DOHH2 (cell line): ENCODE results near the gene PLA2G4A.

Source experiments
- EZH2phosphoT487 ChIP-seq: fragments of 200-600 bp; sonication (generic); IDR thresholded peaks from 2 replicates; pipeline ENCODE4 v1.6.1; 2017; ENCODE audit warnings: borderline replicate concordance, mild to moderate bottlenecking, antibody characterized with exemption, low read length, moderate library complexity, mixed read lengths
- TF ChIP-seq, protein P1 (sequence below): fragments of 200-600 bp; sonication (generic); IDR thresholded peaks from one replicate; pipeline ENCODE4 v1.5.1; 2014; ENCODE audit warnings: antibody characterized with exemption, mild to moderate bottlenecking, low read depth, low read length; ENCODE audit not compliant: poor library complexity, severe bottlenecking

DNA sequence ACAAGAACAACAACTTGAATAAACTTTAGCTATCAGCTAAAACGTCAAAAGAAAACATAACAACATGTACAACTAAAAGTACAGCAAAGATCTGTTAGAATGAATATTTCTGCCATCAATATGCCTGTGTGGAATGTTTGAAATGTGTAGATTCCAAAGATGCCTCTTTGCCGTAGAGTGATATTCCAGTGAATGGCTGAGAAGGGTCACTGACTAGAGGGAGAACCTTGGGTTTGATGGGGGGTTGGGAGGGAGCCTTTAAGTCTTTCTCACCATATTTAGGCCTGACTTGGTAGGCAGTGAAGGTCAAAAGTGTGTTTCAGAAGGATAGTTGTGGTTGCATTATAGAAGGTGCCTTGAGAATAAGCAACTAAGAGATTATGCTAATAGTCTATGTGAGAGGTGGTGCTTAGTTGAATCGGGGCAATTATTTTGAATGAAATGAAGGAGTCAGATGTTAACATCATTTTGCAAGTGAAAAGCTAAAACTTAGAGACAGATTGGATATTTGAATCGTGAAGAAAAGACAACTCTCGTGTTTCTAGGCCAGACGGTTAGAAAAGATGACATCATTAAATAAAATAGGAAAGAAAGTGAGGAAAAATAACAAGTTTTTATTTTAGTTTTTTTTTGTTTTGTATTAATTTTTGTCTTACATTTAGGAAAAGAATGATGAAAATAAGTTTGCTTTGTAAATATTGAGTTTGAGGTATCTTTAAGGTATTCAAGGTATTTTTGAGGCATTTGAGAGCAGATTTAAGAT, 53.8 kb downstream of the PLA2G4A start:
- TF ChIP-seq, protein P1, sequence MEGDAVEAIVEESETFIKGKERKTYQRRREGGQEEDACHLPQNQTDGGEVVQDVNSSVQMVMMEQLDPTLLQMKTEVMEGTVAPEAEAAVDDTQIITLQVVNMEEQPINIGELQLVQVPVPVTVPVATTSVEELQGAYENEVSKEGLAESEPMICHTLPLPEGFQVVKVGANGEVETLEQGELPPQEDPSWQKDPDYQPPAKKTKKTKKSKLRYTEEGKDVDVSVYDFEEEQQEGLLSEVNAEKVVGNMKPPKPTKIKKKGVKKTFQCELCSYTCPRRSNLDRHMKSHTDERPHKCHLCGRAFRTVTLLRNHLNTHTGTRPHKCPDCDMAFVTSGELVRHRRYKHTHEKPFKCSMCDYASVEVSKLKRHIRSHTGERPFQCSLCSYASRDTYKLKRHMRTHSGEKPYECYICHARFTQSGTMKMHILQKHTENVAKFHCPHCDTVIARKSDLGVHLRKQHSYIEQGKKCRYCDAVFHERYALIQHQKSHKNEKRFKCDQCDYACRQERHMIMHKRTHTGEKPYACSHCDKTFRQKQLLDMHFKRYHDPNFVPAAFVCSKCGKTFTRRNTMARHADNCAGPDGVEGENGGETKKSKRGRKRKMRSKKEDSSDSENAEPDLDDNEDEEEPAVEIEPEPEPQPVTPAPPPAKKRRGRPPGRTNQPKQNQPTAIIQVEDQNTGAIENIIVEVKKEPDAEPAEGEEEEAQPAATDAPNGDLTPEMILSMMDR, result no peak
- no peak for TF ChIP-seq EZH2phosphoT487
